ENCODE measurements around the gene OBSCN.
A peak's percentile ranks its signal among the peaks of the same experiment; 100 is the strongest.

OBSCN gene

GRCh38 chr1:228370439-228370940 lies 162.6 kb downstream of the OBSCN start:
- Mint-ChIP-seq H3K36me3 (ENCODE audit: low read depth) (no peaks in the 10 kb centered on the region), H3K4me1 (ENCODE audit: low read depth) (no peaks in the 10 kb centered on the region), H3K27me3 (ENCODE audit: low read depth) (no peaks in the 10 kb centered on the region), H3K27ac (no peak overlapping the region), H3K4me3 (no peak overlapping the region), H3K9me3 (no peaks in the 10 kb centered on the region)

DNA sequence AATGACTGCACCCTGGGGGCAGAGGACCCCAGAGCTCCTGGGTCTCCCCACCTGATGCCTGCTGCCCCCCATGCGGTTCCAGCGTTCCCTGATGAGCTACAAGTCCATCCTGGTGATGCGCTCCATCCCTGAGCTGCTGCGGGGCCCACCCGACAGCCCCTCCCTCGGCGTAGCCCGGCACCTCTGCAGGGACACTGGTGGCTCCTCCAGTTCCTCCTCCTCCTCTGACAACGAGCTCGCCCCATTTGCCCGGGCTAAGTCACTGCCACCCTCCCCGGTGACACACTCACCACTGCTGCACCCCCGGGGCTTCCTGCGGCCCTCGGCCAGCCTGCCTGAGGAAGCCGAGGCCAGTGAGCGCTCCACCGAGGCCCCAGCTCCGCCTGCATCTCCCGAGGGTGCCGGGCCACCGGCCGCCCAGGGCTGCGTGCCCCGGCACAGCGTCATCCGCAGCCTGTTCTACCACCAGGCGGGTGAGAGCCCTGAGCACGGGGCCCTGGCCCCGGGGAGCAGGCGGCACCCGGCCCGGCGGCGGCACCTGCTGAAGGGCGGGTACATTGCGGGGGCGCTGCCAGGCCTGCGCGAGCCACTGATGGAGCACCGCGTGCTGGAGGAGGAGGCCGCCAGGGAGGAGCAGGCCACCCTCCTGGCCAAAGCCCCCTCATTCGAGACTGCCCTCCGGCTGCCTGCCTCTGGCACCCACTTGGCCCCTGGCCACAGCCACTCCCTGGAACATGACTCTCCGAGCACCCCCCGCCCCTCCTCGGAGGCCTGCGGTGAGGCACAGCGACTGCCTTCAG lies 163.3 kb downstream of the OBSCN start:
- Mint-ChIP-seq H3K36me3 (ENCODE audit: low read depth) (no peaks in the 10 kb centered on the region), H3K4me3 (no peak overlapping the region), H3K27me3 (ENCODE audit: low read depth) (no peaks in the 10 kb centered on the region), H3K9me3 (no peaks in the 10 kb centered on the region), H3K4me1 (ENCODE audit: low read depth) (no peaks in the 10 kb centered on the region), H3K27ac (no peak overlapping the region)

GRCh38 chr1:228371741-228372182 lies 163.9 kb downstream of the OBSCN start:
- H3K27me3 Mint-ChIP-seq (ENCODE audit: low read depth), result no peaks in the 10 kb centered on the region
- no peaks in the 10 kb centered on the region for H3K9me3 Mint-ChIP-seq
- no peak overlapping the region for H3K4me3 Mint-ChIP-seq
- H3K4me1 Mint-ChIP-seq (ENCODE audit: low read depth), result no peaks in the 10 kb centered on the region
- no peak overlapping the region for H3K27ac Mint-ChIP-seq
- no peaks in the 10 kb centered on the region for H3K36me3 Mint-ChIP-seq (ENCODE audit: low read depth)

GRCh38 chr1:228372183-228373003 lies 164.5 kb downstream of the OBSCN start:
- no peaks in the 10 kb centered on the region for H3K36me3 Mint-ChIP-seq (ENCODE audit: low read depth)
- H3K27ac Mint-ChIP-seq, result no peak overlapping the region
- H3K27me3 Mint-ChIP-seq (ENCODE audit: low read depth), result no peaks in the 10 kb centered on the region
- H3K4me1 Mint-ChIP-seq (ENCODE audit: low read depth), result no peaks in the 10 kb centered on the region
- H3K9me3 Mint-ChIP-seq, result no peaks in the 10 kb centered on the region
- H3K4me3 Mint-ChIP-seq, result no peak overlapping the region

DNA sequence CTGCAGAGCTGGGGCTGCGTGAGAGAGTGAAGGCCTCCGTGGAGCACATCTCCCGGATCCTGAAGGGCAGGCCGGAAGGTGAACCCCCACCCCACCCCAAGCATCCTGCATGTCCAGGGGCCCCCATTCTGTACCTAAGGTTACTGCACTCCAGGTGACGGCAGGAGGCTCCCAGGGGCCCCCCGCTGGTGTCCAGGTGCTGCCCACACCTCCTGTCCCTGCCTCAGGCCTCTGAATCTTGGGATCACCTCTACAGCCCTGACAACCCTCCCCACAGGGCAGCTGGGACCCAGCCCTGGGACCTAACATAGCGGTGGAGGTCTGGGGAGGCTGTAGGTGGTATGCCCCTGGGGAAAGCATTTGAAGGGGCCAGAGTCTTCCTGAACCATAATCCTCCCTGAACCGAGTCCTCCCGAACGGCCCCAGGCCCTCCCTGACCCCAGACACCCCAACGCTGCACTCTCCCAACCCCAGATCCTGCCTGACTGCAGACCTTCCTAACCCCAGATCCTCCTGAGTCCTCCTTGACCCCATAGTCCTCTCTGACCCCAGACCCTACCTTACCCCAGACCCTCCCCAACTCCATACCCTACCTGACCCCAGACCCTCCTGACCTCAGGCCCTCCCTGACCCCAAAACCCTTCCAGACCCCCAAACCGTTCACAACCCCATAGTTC lies 165.3 kb downstream of the OBSCN start:
- Mint-ChIP-seq H3K9me3 (no peaks in the 10 kb centered on the region), H3K36me3 (ENCODE audit: low read depth) (no peaks in the 10 kb centered on the region), H3K27ac (no peak overlapping the region), H3K27me3 (ENCODE audit: low read depth) (no peaks in the 10 kb centered on the region), H3K4me1 (ENCODE audit: low read depth) (no peaks in the 10 kb centered on the region), H3K4me3 (no peak overlapping the region)

GRCh38 chr1:228373681-228374571 lies 166.1 kb downstream of the OBSCN start:
- peaks cover 4% of the 10 kb centered on the region for H3K27me3 Mint-ChIP-seq (ENCODE audit: low read depth)
- H3K4me1 Mint-ChIP-seq (ENCODE audit: low read depth), result peaks cover 2% of the 10 kb centered on the region
- H3K27ac Mint-ChIP-seq, result no peak overlapping the region
- no peaks in the 10 kb centered on the region for H3K36me3 Mint-ChIP-seq (ENCODE audit: low read depth)
- H3K4me3 Mint-ChIP-seq, result no peak overlapping the region
- no peaks in the 10 kb centered on the region for H3K9me3 Mint-ChIP-seq

DNA sequence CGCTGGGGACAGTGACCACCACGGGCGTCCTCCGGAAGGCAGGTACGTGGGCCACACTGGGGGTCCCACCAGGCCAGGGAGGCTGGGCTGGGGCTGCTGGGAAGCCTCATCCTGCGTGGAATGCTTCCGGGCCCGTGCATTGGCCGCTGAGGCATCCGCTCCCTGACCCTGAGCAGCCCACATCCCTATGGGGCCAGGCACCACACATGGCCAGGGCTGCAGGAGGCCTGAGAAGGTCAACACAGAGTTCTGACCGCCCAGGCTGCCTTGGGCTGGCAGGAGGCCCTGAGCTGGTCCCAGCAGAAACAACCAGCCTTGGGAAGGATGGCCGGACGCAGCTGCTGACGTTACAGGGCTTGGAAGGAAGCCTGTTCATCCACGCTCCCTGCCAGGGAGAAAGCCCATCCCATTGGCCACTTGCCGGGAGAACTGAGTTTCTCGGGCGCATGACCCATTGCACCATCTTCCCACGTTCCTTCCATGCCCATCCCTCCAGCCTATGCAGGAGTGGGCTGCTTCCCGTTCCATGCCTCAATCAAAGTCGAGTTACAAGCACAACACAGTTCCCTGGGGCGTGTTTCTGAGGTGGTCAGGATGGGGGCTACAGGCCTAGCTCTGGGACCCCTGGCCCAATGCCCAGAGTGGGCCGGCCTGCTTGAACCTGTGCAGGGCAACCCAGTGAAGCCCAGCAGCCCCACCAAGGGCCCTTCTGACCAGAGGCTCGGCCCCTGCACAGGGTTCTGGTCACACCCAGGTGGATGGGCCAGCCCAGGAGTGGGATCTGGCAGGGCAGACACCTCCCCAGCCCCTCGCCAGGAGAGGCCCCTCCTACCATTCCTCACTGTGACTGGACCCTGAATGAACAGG lies 167.1 kb downstream of the OBSCN start:
- Mint-ChIP-seq H3K4me1 (ENCODE audit: low read depth) (peaks cover 6% of the 10 kb centered on the region), H3K4me3 (no peak overlapping the region), H3K9me3 (no peaks in the 10 kb centered on the region), H3K27me3 (ENCODE audit: low read depth) (peaks cover 13% of the 10 kb centered on the region), H3K36me3 (ENCODE audit: low read depth) (no peaks in the 10 kb centered on the region), H3K27ac (no peak overlapping the region)

DNA sequence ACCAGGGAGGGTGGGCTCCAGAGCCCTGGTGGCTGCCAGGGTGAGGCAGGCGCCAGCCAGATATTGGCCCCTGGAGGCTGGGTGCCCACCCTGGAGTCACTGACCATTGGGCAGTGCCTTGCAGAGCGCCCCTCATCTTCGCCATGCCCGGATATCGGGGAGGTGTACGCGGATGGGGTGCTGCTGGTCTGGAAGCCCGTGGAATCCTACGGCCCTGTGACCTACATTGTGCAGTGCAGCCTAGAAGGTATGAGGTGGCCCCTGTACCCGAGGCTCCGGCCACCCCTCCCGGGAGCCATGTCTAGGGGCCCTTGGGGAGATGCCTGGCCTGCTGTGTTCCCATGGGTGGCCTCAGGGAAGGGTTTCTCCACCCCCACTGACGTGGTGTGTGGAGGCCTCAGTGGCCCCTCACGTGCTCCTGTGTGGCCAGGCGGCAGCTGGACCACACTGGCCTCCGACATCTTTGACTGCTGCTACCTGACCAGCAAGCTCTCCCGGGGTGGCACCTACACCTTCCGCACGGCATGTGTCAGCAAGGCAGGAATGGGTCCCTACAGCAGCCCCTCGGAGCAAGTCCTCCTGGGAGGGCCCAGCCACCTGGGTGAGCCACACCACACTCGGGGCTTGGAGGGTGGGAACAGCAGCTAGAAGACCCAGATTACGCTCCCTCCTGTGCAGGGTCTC lies 167.9 kb downstream of the OBSCN start:
- peaks cover 6% of the 10 kb centered on the region for H3K4me1 Mint-ChIP-seq (ENCODE audit: low read depth)
- H3K36me3 Mint-ChIP-seq (ENCODE audit: low read depth), result no peaks in the 10 kb centered on the region
- H3K27me3 Mint-ChIP-seq (ENCODE audit: low read depth), result peaks cover 21% of the 10 kb centered on the region
- H3K4me3 Mint-ChIP-seq, result no peak overlapping the region
- no peaks in the 10 kb centered on the region for H3K9me3 Mint-ChIP-seq
- no peak overlapping the region for H3K27ac Mint-ChIP-seq

GRCh38 chr1:228376262-228376628 lies 168.4 kb downstream of the OBSCN start:
- Mint-ChIP-seq H3K27me3 (ENCODE audit: low read depth) (peaks cover 26% of the 10 kb centered on the region), H3K4me3 (no peak overlapping the region), H3K4me1 (ENCODE audit: low read depth) (peaks cover 6% of the 10 kb centered on the region), H3K27ac (no peak overlapping the region), H3K9me3 (no peaks in the 10 kb centered on the region), H3K36me3 (ENCODE audit: low read depth) (no peaks in the 10 kb centered on the region)

GRCh38 chr1:228376651-228377631 lies 169.1 kb downstream of the OBSCN start:
- Mint-ChIP-seq H3K27me3 (ENCODE audit: low read depth) (peaks cover 27% of the 10 kb centered on the region), H3K27ac (no peak overlapping the region), H3K4me3 (peak overlapping the region; percentile 42), H3K4me1 (ENCODE audit: low read depth) (peaks cover 6% of the 10 kb centered on the region), H3K36me3 (ENCODE audit: low read depth) (no peaks in the 10 kb centered on the region), H3K9me3 (no peaks in the 10 kb centered on the region)

GRCh38 chr1:228377664-228378089 lies 169.8 kb downstream of the OBSCN start:
- Mint-ChIP-seq H3K4me3 (peak overlapping the region; percentile 42), H3K9me3 (no peaks in the 10 kb centered on the region), H3K27ac (no peak overlapping the region), H3K27me3 (ENCODE audit: low read depth) (peaks cover 31% of the 10 kb centered on the region), H3K4me1 (ENCODE audit: low read depth) (peaks cover 6% of the 10 kb centered on the region), H3K36me3 (ENCODE audit: low read depth) (no peaks in the 10 kb centered on the region)
